ENCODE data around the gene CMTM8. TPM values are rescaled to one million over a fixed set of nuclear protein-coding genes. Genes with fewer than 3 reads are reported as not detected.

The CMTM8 gene
- total RNA-seq, 4 donors from 2014 or later, result 4.4 to 39.2 (median 7.4) TPM

DNA sequence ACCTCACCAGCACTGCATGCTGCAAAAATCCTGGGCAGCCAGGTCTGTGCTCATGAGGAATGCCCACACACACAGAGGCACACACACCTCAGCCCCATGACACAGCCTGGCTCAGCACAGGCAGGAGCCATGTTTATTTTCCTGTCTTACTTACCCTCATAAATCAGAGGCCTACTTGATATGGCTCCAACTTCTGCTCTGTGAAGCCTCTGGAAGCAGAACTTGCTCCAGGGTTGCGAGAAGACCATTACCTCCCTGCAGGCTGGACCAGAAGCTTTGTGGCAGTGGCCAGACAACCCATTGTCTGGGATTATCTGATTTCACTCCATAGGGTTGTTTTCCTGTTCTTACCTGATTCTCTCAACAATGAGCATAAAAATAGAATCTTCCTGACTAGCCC, 43.8 kb upstream of the CMTM8 start:
- no peaks in the 10 kb centered on the region for H3K4me1 ChIP-seq
- no peaks in the 10 kb centered on the region for H3K36me3 ChIP-seq
- WGBS, 2 donors (ENCODE audit: low coverage in 1 of 2), result 83% methylated on average over 1 of the region's 1 CpG; no CpG with 5 or more reads in 1 of the 2 donors
- H3K4me3 ChIP-seq, result no peak overlapping the region
- TF ChIP-seq POLR2AphosphoS5 (IDR thresholded peaks at IDR 0.05), result no peak
- H3K9me3 ChIP-seq, result no peaks in the 10 kb centered on the region
- intact Hi-C loops (cut with DNase I; ENCODE audit: low total_unique reads), result no loop called here
- no peak overlapping the region for H3K27ac ChIP-seq
- no peak for DNase-seq
- no peaks in the 10 kb centered on the region for H3K27me3 ChIP-seq
- in situ Hi-C loops (cut with MboI; ENCODE audit: low pct_ligation_motif_present in 1 of 4, low pct_unique_long_range_greater_than_20kb in 1 of 4, low sequenced_read_pairs in 3 of 4), result loop anchor here in 3 of 4 donors (25.0 kb wide), 3 partner anchors 143 to 468 kb away; no protein-coding TSS in a partner anchor

DNA sequence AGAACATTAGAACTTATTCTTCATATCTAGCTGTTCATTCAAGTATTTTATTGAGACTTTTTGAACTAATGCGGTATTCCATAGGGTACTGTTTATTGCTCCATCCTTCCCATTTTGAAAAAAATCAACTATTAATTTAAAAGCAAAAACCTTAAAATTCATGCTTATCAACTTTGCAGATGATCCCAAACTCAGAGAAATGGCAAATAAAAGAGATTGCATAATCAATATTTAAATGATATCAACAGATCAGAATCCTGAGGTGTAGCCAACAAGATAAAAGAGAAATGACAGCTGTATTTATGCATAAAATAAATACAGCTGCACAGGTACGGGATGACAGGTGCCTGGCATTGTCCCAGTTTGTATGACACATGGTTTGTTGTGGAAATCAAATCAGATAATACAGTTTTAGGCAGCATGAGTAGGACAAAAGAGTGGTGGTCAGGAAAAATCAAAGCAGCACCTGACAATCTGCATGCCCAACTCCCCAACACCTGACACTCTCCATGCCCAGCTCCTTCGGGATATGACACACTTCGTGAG, 42.4 kb upstream of the CMTM8 start:
- no peak overlapping the region for H3K27ac ChIP-seq
- no peaks in the 10 kb centered on the region for H3K36me3 ChIP-seq
- DNase-seq, result no peak
- H3K4me3 ChIP-seq, result no peak overlapping the region
- in situ Hi-C loops (cut with MboI; ENCODE audit: low pct_ligation_motif_present in 1 of 4, low pct_unique_long_range_greater_than_20kb in 1 of 4, low sequenced_read_pairs in 3 of 4), result loop anchor here in 3 of 4 donors (25.0 kb wide), 3 partner anchors 141 to 466 kb away; no protein-coding TSS in a partner anchor
- intact Hi-C loops (cut with DNase I; ENCODE audit: low total_unique reads), result no loop called here
- TF ChIP-seq POLR2A (IDR thresholded peaks at IDR 0.05), result no peak
- no peaks in the 10 kb centered on the region for H3K4me1 ChIP-seq
- H3K9me3 ChIP-seq, result no peaks in the 10 kb centered on the region
- H3K27me3 ChIP-seq, result no peaks in the 10 kb centered on the region
- 72 to 76% methylated on average over 4 of the region's 4 CpGs for WGBS, 2 donors (ENCODE audit: low coverage in 1 of 2)

DNA sequence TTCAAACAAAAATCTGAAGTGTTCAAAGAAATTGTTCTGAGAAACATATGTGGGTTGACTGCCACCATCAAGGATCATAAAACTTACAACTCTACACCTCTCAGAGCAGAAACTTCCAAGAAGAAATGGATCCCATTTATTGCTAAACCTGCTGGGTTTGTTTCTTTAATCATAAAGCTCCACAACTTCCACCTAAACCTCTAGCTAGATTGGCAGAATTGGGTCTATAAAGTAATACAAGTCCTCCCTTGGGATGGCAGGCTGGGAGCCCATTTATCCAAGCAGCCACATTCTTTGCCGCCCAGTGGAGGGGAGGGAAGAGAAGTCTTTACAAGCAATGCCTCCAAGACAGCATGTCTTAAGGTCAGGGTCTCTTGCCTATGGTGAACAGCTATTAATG, 40.5 kb upstream of the CMTM8 start:
- 65% methylated on average over 1 of the region's 1 CpG; no CpG with 5 or more reads in 1 of the 2 donors for WGBS, 2 donors (ENCODE audit: low coverage in 1 of 2)
- H3K36me3 ChIP-seq, result no peaks in the 10 kb centered on the region
- in situ Hi-C loops (cut with MboI; ENCODE audit: low pct_ligation_motif_present in 1 of 4, low pct_unique_long_range_greater_than_20kb in 1 of 4, low sequenced_read_pairs in 3 of 4), result loop anchor here in 3 of 4 donors (25.0 kb wide), 3 partner anchors 139 to 464 kb away; no protein-coding TSS in a partner anchor

GRCh38 chr3:32198714-32199113, 39.8 kb upstream of the CMTM8 start:
- H3K4me1 ChIP-seq, result no peaks in the 10 kb centered on the region
- in situ Hi-C loops (cut with MboI; ENCODE audit: low pct_ligation_motif_present in 1 of 4, low pct_unique_long_range_greater_than_20kb in 1 of 4, low sequenced_read_pairs in 3 of 4), result loop anchor here in 3 of 4 donors (25.0 kb wide), 3 partner anchors 139 to 464 kb away; no protein-coding TSS in a partner anchor
- intact Hi-C loops (cut with DNase I; ENCODE audit: low total_unique reads), result no loop called here
- H3K36me3 ChIP-seq, result no peaks in the 10 kb centered on the region
- H3K4me3 ChIP-seq, result no peak overlapping the region
- no peak for DNase-seq
- H3K27me3 ChIP-seq, result no peaks in the 10 kb centered on the region
- H3K27ac ChIP-seq, result no peak overlapping the region
- WGBS, 2 donors (ENCODE audit: low coverage in 1 of 2), result 73% methylated on average over 2 of the region's 3 CpGs; no CpG with 5 or more reads in 1 of the 2 donors
- H3K9me3 ChIP-seq, result no peaks in the 10 kb centered on the region
- no peak for TF ChIP-seq EP300 (IDR thresholded peaks at IDR 0.05; ENCODE audit: low read depth)
- TF ChIP-seq CTCF (IDR thresholded peaks at IDR 0.05), result no peak
- no peak for TF ChIP-seq POLR2AphosphoS5 (IDR thresholded peaks at IDR 0.05)
- no peak for TF ChIP-seq POLR2A (IDR thresholded peaks at IDR 0.05)

More for the DNA sequence above, 40.5 kb upstream of the CMTM8 start:
- no peak for DNase-seq
- TF ChIP-seq EP300 (IDR thresholded peaks at IDR 0.05; ENCODE audit: low read depth) (no peak), POLR2A (IDR thresholded peaks at IDR 0.05) (no peak), CTCF (IDR thresholded peaks at IDR 0.05) (no peak), POLR2AphosphoS5 (IDR thresholded peaks at IDR 0.05) (no peak)
- Histone ChIP-seq H3K27ac (no peak overlapping the region), H3K9me3 (no peaks in the 10 kb centered on the region), H3K4me1 (no peaks in the 10 kb centered on the region), H3K4me3 (no peak overlapping the region), H3K27me3 (no peaks in the 10 kb centered on the region)
- intact Hi-C loops (cut with DNase I; ENCODE audit: low total_unique reads), result no loop called here

DNA sequence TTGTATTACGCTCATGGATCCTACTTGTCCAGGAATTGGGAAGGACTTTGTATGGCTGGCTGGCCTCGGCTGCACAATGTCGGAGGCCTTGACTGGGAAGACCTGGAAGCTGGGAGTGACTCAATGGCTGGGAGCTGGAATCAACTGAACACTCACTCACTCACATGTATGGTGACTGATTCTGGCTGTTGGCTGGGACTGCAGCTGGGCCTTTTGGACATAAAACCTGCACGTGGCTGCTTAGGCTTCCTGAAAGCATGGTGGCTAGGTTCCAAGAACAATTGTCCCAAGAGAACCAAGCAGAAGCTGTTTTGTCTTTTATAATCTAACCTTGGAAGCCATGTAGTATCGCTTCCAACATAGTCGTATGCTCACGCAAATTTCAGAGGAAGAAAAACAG, 38.0 kb upstream of the CMTM8 start:
- intact Hi-C loops (cut with DNase I; ENCODE audit: low total_unique reads) (no loop called here), in situ Hi-C loops (cut with MboI; ENCODE audit: low pct_ligation_motif_present in 1 of 4, low pct_unique_long_range_greater_than_20kb in 1 of 4, low sequenced_read_pairs in 3 of 4) (no loop called here)
- Histone ChIP-seq H3K4me1 (no peaks in the 10 kb centered on the region), H3K27ac (no peak overlapping the region), H3K9me3 (no peaks in the 10 kb centered on the region), H3K4me3 (no peak overlapping the region), H3K36me3 (no peaks in the 10 kb centered on the region), H3K27me3 (no peaks in the 10 kb centered on the region)
- 63 to 96% methylated on average over 4 to 7 of the region's 7 CpGs for WGBS, 2 donors (ENCODE audit: low coverage in 1 of 2)
- TF ChIP-seq EP300 (IDR thresholded peaks at IDR 0.05; ENCODE audit: low read depth), result no peak
- TF ChIP-seq POLR2AphosphoS5 (IDR thresholded peaks at IDR 0.05), result no peak
- TF ChIP-seq POLR2A (IDR thresholded peaks at IDR 0.05), result no peak
- TF ChIP-seq CTCF (IDR thresholded peaks at IDR 0.05), result no peak
- DNase-seq, result no peak
